NCI-H2107 (cell line): ENCODE data around the gene TRIP10.

Experiments used
- DNase-seq: peaks from one replicate; lab custom pipeline; 2025; lab: John Stamatoyannopoulos, UW

Gene TRIP10

GRCh38 chr19:6712231-6712630 lies 27.2 kb upstream of the TRIP10 start:
- DNase-seq, result no peak

DNA sequence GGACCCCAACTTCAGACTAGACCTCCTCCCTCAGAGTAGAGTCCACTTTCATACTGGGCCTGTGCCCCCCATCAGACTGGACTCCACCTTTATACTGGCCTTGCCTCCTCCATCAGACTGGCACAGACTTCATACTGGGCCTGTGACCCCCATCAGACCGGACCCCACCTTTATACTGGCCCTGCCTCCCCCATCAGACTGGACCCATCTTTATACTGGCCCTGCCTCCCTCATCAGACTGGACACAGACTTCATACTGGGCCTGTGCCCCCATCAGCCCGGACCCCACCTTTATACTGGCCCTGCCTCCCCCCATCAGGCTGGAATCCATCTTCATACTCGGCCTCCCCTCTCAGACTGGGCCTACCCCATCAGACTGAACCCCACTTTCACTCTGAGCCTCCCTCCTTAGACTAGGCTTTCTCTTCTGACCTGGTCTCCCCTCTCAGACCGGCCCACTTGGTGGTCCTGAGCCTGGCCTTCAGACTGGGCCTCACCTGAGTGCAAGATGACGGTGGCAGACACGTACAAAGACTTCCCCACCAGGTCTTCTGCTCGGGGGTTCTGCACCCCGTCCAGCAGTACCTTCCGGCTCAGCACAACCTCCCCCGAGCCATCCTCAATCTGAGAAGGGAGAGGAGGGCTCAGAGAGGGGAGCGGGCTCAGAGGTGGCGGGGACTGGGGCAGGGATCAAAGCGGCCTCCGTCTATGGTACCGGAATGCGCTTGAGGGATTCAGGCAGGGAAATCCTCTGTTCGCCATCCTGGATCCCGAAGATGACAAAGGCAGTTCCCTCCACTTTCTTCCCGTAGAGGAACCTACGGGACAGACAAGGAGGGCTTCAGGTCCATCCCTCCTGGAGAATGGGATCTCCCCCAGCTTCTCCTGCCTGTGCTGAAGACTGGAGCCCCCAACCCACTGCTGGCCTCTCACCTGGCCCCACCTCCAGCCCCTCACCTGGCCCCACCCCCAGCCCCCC lies 26.5 kb upstream of the TRIP10 start:
- no peak for DNase-seq

GRCh38 chr19:6713773-6714692 lies 25.4 kb upstream of the TRIP10 start:
- DNase-seq, result no peak

- no peak for DNase-seq
Measured at GRCh38 chr19:6714749-6715555, 24.5 kb upstream of the TRIP10 start.

GRCh38 chr19:6716610-6716970 lies 22.9 kb upstream of the TRIP10 start:
- DNase-seq, result no peak

DNA sequence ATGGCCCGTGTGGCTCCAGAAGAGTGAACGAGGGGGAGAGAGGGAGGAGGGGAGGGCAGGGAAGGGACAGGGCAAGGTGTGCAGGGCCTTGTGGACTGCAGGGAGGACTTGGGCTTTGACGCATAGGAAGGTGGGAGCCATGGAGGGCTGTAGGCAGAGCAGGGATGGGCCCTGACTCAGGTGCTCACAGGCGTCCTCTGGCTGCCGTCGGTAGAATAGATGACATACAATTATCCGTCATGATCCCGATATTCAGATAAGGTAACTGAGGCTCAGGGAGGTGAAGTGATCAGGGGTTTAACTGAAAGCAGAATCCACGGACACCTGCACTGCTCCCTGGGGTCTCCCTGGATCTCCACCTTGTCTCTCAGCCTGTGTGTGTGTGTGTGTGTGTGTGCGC lies 22.4 kb upstream of the TRIP10 start:
- no peak for DNase-seq

DNA sequence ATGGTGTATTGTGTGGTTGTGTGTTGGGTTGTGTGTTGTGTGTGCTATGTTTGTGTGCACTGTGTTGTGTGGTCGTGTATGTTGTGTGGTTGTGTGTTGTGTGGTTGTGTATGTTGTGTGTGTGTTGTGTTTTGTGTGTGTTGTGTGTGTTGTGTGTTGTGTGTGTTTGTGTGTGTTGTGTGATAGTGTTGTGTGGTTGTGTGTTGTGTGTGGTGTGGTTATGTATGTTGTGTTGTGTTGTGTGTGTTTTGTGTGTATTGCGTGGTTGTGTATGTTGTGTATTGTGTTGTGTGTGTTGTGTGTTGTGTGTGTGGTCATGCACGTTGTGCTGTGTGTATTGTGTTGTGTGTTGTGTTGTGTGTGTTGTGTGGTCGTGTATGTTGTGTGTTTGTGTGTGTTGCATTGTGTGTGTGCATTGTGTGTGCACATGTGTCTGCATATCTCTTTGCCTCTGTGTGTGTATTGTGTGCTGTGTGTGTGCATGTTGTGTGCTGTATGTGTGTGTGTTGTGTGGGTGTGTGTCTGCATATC lies 22.0 kb upstream of the TRIP10 start:
- no peak for DNase-seq

DNA sequence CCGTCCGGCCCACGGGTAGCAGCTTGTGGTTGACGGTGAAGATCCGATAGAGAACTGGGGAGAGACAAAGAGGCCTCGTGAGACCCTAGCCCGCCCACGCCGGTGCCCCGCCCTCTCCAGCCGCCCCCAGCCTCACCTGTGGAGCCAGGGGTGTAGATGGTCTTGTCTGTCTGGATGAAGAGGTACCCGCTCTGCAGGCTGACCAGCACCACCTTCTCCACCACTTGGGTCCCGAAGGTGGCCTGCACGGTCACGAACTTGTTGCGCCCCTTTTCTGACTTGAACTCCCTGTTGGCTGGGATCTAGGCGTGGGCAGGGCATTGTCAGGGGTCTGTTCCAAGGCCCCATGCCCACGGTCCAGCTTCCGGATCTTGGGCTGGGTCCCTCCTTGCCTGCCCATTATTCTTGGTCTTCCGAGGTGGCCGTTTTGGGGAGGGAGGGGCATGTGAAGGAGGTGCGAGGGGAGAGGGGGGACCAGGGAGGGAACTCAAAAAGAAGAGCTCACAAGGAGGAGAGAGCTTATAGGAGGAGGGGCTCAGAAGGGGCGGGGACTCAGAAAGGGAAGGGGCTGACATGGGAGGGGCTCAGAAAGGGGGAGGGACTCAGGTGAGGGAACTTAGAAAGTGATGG lies 21.3 kb upstream of the TRIP10 start:
- no peak for DNase-seq

DNA sequence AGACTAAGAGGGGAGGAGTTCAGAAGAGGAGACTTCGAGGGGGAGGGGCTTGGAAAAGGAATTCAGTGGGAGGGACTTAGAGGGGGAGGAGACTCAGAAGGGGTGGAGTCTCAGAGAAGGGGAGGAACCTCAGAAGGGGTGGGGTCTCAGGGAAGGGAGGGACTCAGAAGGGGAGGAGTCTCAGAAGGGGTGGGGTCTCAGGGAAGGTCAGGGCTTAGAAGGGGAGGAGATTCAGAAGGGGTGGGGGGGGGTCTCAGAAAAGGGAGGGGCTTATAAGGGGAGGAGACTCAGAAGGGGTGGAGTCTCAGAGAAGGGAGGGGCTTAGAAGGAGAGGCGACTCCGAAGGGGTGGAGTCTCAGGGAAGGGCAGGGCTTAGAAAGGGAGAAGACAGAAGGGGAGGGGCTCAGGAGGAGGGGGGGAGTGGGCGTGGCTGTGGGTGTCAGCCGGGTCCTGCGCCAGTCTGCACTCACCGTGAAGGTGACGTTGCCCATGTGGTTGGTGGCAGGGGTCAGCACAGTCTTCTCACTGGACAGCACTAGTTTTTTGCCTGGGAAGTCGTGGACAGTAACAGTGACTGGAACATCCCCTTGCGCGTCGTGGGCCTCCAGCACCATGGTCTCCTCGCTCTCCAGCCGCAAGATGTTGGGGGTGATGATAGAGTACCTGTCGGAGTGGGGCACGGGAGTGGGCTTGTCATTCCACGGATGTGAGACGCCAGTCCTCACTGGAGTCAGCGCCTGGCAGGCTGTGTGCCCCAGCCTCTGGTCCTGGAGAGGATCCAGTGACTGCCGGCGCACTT lies 20.5 kb upstream of the TRIP10 start:
- no peak for DNase-seq

GRCh38 chr19:6719540-6719861 lies 20.0 kb upstream of the TRIP10 start:
- no peak for DNase-seq

DNA sequence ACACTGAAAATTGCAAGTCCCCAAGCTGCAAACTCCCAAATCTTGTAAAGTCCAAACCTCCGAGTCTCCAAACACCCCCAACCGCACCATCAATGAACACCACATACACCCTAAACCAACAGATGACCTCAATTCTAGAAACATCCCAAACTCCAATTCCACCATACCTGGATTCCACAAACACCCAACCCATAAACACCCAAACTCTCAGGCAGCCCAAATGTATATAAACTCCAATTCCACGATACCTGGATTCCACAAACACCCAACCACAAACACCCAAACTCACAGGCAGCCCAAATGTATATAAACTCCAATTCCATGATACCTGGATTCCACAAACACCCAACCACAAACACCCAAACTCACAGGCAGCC lies 19.5 kb upstream of the TRIP10 start:
- no peak for DNase-seq

GRCh38 chr19:6720369-6721137 lies 18.9 kb upstream of the TRIP10 start, which contains the start of gene C3:
C3 (minus strand) TSS chr19:6720650; CDS start chr19:6720589, 61 bp downstream.
- no peak for DNase-seq

- no peak for DNase-seq
Measured at GRCh38 chr19:6721138-6721474, 18.4 kb upstream of the TRIP10 start.

GRCh38 chr19:6721773-6722172 lies 17.7 kb upstream of the TRIP10 start:
- DNase-seq, result no peak

- no peak for DNase-seq
Measured at GRCh38 chr19:6723108-6723618, 16.3 kb upstream of the TRIP10 start.

- DNase-seq, result no peak
Measured at GRCh38 chr19:6723738-6724137, 15.7 kb upstream of the TRIP10 start.

DNA sequence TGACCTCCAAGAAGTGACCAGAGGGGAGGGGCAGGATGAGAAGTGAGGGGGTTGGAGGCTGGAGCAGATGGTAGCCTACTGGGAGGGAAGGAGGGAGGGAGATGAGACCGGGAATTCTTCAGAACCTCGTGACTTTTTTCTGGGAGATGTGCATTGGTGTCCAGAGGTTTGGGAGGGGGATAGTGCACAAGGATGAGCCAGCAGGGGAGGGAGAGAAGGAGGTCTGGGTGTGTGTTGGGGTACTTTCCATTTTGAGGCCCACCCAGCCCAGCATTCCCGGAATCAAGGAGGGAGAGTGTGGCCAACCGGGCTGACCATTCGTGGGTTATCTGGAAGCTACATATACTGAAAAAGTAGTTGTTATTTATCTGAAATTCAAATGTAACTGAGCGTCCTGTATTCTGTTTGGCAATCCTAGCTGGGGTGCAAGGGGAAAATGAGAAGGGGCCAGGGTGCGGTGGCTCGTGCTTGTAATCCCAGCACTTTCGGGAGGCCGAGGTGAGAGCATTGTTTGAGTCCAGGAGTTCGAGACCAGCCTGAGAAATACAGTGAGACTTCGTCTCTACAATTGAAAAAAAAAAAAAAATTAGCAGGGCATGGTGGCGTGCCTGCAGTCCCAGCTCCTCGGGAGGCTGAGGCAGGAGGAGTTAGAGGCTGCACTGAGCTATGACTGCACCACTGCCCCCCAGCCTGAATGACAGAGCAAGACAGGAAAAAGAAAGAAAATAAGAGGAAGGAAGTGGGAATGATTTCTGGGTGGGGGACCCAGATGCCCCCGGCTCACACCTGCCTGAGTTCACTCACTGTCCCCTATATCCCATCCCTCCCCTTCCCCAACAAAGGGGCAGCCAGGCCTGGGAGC lies 14.6 kb upstream of the TRIP10 start:
- DNase-seq, result no peak

GRCh38 chr19:6725513-6726231 lies 13.8 kb upstream of the TRIP10 start:
- no peak for DNase-seq
